D721Med (cell line): Measurements from ENCODE around the gene PHACTR1.

Experiments
- DNase-seq: peaks from one replicate; pipeline ENCODE4 v3.0.0; 2011; ENCODE audit warnings: low spot score; ENCODE audit not compliant: insufficient read length
- FAIRE-seq: peaks from 2 replicates; lab custom pipeline; 2011; peaks lifted over from hg19 to GRCh38; lab: Jason Lieb, UNC
- CTCF ChIP-seq: IDR thresholded peaks from 2 replicates; pipeline ENCODE4 v1.5.1; 2012; ENCODE audit warnings: mild to moderate bottlenecking, control low read depth; ENCODE audit not compliant: insufficient read depth; ENCODE audit errors: missing control alignments

The PHACTR1 gene

DNA sequence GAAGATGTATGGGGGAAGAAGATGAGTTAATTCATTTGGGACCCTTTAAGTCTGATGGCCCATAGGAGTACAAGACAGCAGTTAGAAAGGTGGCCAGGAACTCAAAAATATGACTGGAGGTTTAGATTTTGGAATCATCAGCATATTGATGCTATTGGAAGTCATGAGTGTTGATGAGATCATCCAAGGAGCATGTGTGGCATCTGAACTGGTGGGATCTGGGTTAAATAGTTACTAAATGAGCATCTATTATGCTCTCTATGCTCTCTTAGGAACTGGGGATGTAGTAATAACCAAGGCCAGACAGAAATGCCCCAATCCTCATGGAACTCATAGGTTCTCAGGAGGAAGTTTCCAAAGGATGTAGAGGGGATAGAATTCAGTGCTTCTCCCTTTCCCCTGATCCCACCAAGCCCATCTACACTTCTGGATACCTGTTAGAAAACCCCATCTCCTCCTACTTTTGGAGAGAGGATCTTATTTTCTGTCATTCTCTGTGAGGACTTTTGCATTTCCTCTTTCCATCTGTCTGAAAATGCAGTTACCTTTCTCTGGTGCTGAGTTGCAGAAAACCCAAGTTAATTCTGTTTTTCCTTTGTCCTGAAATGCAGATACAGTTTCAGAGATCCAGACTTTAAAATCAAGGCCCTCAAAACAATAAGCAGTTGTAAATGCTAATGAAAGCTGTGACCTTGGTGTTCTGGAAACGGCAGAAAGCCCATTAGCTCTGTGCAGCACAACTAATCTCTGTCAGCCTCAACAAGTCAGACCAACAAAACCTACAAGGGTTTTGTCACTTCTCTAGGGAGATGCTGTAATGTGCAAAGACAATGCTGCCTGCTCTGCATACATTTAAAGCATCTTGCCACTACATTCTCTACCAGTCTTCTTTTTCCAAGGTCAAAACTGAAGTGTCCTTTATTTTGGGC, 546.0 kb downstream of the PHACTR1 start:
- no peak for TF ChIP-seq CTCF
- FAIRE-seq (no peak), DNase-seq (no peak)

DNA sequence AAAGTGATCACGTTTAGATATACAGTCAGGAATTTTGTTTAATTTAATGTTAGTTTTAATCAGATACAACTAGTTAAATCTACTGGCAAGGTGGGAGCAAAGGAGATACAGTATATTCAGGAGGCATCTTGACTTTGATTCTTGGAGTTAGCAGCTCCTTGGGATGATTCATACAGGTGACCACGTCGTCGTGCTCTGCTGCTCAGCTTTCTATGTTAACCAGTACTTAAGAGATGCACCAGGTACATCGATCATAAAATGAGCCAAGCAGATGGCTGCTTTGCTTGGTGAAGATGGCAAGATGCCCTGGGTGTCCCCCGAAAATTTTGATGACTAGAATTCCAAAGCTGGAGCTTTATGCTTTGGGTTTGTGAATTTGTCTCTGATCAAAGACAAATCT, 547.1 kb downstream of the PHACTR1 start:
- DNase-seq (no peak), FAIRE-seq (no peak)
- TF ChIP-seq CTCF = no peak

DNA sequence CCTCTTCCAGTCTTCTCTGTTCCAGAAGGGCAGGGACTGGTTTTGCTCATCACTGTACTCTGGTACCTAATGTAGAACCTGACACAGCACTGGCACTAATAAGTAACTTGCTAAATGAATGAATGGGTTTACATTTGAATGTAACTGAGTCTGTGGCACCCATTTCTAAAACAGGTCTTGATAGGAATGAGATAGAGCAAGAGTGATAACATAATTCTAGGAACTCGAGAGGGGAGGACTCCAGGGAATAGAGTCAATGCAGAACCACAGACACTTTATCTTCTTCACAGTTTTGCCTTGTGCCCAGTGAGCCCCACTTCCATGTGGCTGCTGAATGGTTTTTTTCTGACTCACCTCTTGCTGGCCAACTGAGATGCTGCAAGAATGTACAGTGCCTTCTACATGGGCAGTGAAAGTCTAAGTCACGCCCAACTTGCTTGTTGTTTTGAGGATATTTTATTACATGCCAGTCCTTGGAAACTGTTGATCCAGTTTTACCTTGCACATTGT, 550.6 kb downstream of the PHACTR1 start:
- FAIRE-seq (no peak), DNase-seq (no peak)
- TF ChIP-seq CTCF = no peak

DNA sequence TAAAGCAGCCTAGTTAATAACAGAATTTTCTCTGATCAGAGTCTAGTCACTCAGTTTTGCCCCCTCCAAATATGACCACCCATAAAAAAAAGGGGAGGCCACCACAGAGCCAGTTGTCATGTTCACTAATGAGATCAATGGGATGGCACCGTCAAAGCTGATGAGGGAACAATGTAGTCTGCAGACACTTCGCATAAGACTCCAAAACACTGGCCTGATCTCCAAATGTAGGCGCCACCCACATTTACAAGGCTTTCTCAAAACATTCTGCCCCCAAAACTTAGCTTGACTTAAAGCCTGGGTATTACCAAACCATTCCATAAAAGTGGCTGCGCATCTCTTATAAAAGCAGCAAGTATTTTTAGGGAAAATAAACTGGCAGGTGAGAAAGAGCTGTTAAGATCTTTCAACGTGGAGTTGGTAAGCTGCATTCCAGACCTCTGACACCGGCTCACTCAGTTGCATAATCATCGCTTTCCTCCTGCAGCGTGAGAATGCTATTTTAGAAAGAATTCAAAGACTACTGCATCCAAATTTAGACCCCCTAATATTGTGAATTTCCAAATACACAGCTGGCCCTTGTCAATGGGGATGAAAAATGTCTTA, 552.4 kb downstream of the PHACTR1 start:
- FAIRE-seq = no peak
- TF ChIP-seq CTCF = no peak
- no peak for DNase-seq

DNA sequence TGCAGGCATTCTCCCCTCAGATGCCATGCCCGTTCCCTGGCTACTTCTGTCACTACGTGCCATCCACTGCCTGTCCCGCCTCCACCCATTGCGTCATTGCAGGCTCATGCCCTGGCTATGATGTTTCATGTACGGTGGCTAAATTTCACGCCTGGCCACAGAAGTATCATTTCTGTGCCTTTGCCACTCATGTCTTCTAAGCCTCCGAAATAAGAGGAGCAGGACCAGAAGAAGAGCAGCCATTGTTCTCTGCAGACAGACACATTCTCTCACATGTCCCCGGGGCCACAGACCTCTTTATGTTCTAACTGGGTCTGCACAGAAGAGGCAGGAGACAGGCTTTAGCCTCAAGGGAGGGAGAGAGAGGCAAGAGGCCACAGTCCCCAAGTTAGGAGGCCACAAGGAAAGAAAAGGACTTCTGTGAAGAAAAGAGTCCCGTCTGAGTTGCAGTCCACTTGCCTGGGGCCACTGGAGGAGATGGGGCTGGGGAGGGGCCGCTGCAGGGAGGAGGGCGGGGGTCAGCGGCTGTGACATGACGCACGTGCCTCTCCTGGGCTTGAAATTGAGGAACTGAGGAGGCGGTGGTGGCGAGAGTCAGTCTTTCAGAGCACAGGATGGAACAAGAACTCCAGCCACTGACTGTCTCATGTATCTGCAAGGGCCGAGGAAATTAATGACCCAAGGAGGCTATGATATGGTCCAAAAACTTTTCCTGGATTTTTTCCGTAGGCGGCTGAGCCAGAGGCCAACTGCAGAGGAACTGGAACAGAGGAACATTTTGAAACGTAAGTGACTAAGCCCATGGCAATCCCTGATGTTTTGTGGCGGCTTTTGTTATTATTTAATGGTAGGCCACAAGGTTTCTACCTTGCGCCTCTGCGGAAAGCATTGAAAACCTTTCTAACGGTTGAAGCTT, 555.8 kb downstream of the PHACTR1 start:
- DNase-seq = no peak
- FAIRE-seq = no peak
- no peak for TF ChIP-seq CTCF

DNA sequence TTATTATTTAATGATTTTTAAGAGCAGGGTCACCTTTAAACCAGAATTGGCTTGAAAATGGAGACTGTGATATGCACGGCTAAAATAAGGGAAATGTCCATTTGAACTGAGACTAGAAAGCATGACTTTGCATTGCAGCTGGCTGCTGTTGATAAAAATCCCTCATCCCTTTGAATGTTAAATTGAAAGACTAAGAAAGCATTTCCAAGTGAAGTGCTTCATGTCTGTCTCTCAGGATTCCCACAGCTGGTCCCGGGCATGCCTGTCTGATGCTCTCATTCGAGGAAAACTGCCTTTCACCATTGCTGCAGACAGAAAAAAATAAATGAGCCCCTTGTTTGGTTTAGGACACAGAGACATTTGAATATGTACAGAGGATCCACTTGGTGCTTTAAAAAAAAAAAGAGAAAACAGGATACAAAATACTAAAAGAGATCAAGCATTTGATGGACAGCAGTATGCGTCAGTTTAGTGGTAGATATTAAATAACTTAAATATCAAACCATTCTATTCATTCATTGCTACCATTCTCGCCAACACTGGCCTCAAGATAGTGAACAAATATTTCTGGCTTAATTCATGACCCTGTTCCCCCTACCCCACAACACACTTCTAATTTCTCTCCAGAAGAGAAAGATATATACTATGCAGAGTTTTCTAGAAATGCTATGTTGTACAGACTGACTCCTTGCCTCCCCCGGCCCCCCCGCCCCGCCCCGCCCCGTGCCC, 556.8 kb downstream of the PHACTR1 start:
- FAIRE-seq (no peak), DNase-seq (no peak)

More for the DNA sequence above, 556.8 kb downstream of the PHACTR1 start:
- no peak for TF ChIP-seq CTCF
